ENCODE data around the gene OR13C2.
"Not testable (repeated sequence)": the region's sequence is repeated elsewhere in the genome, so short reads cannot be mapped to it uniquely, and the experiment has no call there.

Gene OR13C2, protein sequence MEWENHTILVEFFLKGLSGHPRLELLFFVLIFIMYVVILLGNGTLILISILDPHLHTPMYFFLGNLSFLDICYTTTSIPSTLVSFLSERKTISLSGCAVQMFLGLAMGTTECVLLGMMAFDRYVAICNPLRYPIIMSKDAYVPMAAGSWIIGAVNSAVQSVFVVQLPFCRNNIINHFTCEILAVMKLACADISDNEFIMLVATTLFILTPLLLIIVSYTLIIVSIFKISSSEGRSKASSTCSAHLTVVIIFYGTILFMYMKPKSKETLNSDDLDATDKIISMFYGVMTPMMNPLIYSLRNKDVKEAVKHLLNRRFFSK

DNA sequence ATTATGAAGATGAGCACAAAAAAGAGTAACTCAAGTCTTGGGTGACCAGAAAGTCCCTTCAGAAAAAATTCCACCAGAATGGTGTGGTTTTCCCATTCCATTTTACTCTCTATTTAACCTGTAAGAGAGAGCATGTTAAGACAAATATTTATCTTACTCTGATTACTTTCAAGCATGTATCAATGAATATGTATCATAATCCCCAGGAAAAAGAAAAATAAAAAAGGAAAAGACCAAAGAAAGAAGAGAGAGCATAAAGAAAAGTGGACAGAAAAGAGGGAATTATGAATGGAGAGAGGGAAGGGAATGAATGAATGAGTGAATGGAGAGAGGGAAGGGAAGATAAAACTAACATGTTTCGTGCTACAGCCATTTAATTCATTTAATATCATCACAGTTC is at the start of gene OR13C2:
Gene OR13C2 (minus strand): TSS at position 101 of the 400 bp plus-strand sequence. CDS start 0 bp downstream, at position 101.
- DNase-seq, result not testable (repeated sequence)

DNA sequence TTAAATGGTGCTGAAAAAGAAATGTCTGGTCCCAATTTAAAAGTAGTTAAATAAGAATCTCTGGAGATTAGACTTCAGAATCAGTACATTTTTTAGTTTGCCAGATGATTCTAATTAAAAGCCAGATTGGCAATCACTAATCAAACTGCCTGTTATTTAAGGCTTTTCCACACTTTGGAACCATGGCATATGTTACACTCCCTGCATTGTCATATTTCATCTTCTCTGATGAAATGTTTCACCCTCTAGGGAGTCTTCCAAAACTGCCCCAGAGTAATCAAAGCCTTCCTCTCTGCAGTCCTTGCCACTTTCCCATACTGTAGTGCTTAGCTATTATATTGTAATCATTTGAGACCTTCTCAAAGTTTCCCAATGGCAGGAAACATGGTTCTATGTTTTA is 30.0 kb upstream of the OR13C2 start:
- DNase-seq, result no peak

DNA sequence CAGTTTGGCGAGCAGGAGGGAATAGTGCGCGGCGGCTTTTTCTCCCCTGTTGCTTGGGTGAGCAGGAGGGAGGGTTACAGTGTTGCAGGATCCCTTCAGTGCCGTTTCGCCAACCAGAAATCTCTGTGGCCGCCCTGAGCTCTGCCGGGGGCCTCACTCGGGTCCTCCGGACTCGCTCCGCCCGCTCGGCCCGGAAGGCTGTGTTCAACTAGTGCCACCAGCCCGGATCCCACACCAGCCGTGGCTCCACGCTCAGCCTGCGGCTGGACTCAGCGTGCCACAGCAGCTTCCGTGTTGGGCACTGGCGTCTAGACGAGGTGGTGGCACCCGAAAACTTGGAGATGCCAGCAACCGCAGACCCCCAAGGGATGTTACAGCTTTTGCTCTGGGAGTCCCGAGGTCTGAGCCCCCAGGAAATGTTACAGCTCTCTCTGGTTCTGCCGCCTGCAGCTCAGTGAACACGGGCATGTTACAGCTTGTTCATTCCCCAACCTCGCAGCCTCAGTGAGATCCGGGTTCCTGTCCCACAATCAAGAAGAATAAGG is 28.6 kb upstream of the OR13C2 start:
- no peak for DNase-seq

DNA sequence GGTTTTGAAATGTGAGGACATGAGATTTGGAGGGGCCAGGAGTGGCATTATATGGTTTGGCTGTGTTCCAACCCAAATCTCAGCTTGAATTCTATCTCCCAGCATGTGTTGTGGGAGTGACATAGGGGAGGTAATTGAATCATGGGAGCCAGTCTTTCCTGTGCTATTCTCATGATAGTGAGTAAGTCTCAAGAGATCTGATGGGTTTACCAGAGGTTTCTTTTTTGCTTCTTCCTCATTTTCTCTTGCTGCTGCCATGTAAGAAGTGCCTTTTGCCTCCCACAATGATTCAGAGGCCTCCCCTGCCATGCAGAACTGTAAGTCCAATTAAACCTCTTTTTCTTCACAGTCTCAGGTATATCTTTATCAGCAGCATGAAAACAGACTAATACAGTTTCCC is 20.5 kb upstream of the OR13C2 start:
- DNase-seq, result not testable (repeated sequence)

DNA sequence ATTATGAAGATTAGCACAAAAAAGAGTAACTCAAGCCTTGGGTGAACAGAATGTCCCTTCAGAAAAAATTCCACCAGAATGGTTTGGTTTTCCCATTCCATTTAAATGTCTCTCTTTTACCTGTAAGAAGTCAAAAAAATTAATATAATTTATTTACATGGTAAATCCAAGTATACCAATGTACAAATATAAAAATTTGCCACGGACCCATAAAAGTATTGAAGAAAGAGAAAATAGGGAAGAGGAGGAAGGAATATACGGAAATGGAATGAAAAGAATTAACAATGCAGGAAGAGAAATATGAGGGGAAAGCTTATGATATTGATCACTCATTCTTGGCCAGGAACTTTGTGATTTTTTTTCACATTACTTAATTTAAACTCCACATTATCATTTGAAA is 12.7 kb upstream of the OR13C2 start, which contains the start of gene OR13C9:
Gene OR13C9 (minus strand): TSS at position 101 of the 400 bp plus-strand sequence. CDS start 0 bp downstream, at position 101.
- no peak for DNase-seq

DNA sequence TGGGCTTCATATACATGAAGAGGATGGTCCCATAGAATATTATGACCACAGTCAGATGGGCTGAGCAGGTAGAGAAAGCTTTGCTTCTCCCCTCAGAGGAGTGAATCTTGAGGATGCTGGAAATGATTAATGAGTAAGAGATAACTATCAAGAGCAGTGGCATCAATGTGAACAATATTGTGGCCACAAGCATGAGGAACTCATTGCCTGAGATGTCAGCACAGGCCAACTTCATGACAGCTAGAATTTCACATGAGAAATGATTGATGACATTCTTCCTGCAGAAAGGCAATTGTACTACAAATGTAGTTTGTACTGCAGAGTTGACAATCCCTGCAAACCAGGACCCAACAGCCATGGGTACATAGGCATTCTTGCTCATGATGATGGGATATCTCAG is 12.0 kb upstream of the OR13C2 start:
- DNase-seq, result no peak

DNA sequence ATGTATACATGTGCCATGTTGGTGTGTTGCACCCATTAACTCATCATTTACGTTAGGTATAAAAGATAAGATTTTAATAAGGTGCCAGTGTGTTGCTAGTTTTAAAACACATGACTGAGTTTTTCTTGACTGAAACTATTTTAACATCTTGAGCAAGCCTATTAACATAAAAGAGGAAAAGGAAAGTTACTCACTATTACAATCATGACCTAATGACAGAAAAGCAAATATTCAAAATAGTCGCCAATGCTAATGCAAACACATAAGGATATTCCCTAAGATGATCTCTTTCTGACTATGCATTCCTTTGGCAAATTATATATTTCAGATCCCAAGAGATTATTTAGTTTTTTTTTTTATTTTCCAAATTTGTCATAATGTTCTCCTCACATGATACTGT is 5.8 kb upstream of the OR13C2 start:
- DNase-seq, result no peak

DNA sequence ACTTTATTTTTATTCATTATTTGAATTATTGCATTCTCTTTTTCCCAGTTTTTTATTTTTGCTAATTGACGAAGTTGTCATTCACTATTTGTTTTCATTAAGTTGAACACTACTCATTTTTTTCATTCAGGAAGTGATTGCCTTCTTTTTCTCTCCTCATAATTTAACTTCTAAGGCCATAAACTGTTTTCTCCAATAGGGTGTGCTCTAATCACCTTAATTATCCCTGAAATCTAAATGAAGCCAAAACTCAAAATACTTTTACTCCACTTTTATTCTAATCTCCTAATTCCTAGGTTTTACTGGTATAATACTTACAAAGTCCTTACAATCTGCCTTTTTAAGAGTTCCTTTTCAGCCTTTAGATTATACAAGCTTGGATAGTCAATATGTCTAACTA is 2.9 kb upstream of the OR13C2 start:
- DNase-seq, result no peak

DNA sequence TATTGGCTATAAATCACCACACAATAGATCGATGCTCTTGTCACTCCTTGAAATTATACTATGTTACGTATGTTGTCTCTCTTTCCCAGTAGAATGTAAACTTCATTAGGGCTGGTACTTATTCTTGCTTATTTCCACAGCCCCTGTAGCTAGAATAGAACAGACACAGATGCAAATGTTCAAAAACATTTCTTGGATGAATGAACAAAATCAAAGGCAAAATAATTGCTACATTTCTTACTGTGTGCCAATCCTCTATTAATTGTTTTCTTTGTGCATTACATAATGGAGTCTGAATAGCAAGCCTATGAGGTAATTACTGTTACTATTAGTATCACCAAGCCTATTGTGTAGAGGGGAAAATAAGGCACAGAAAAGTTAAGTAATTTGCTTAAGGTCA is 725 bp upstream of the OR13C2 start:
- no peak for DNase-seq

DNA sequence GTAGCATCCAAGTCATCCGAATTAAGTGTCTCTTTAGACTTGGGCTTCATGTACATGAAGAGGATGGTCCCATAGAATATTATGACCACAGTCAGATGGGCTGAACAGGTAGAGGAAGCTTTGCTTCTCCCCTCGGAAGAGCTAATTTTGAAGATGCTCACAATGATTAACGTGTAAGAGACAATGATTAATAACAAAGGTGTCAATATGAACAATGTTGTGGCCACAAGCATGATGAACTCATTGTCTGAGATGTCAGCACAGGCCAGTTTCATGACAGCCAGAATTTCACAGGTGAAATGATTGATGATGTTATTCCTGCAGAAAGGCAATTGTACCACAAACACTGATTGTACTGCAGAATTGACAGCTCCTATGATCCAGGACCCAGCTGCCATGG is 626 bp downstream of the OR13C2 start:
- no peak for DNase-seq

DNA sequence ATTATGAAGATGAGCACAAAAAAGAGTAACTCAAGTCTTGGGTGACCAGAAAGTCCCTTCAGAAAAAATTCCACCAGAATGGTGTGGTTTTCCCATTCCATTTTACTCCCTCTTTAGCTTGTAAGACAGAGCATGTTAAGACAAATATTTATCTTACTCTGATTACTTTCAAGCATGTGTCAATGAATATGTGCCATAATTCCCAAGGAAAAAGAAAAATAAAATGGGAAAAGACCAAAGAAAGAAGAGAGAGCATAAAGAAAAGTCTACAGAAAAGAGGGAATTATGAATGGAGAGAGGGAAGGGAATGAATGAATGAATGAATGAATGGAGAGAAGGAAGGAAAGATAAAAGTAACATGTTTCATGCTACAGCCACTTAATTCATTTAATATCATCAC is 6.1 kb downstream of the OR13C2 start, which contains the start of gene OR13C5:
Gene OR13C5 (minus strand): TSS at position 101 of the 400 bp plus-strand sequence. CDS start 0 bp downstream, at position 101.
- not testable (repeated sequence) for DNase-seq

DNA sequence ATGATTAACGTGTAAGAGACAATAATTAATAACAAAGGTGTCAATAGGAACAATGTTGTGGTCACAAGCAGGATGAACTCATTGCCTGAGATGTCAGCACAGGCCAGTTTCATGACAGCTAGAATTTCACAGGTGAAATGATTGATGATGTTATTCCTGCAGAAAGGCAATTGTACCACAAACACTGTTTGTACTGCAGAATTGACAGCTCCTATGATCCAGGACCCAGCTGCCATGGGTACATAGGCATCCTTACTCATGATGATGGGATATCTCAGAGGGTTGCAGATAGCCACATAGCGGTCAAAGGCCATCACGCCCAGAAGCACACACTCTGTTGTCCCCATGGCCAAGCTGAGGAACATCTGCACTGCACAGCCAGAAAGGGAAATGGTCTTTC is 6.7 kb downstream of the OR13C2 start:
- not testable (repeated sequence) for DNase-seq

DNA sequence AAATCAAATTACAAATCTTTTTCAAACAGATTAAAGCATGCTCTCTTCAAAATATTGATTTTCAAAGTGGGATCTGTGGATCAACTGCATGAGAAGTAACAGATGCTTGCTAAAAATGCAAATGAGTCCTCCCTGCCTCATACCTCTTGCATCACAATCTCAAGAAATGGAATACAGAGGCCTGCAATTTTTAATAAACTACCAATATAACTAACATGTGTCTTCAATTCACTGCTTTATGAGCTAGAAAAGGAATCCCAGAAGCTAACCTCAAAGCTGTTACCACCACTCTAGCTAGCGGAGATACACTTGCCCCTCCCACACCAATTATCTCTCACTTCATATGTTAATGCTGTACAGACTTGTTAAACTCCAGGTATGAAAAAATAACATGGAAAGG is 15.8 kb downstream of the OR13C2 start:
- DNase-seq, result no peak

DNA sequence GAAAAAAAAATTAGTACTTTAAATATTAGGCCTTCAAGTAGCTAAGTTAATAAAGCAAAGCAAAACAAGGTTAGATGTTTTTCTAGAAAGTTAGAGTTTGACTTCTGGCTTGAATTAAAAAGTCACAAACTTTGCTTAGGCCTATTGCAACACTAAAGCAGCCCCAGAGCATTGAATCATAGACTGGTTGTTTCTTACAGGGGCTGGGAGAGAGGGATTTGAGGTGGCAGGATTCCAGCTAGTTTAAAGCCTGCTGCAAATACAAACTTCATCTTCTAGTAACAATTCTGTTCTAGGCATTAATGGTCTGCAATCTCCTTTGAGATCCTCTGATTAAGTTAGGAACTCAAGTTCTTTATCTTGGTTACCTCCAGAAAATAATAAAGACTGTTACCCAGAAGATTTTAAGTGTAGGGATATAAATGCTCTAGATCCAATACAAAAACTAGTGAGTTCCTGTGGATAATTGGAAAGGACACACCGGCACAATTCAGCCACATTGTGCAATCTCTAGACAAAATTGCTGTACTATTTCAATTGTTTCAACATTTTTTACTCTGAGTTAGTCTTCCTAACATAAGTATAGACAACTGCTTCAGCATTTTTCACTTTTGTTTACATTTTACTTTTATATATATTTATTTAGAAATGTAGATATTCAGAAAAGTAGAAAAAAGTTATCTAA is 18.8 kb downstream of the OR13C2 start:
- no peak for DNase-seq

DNA sequence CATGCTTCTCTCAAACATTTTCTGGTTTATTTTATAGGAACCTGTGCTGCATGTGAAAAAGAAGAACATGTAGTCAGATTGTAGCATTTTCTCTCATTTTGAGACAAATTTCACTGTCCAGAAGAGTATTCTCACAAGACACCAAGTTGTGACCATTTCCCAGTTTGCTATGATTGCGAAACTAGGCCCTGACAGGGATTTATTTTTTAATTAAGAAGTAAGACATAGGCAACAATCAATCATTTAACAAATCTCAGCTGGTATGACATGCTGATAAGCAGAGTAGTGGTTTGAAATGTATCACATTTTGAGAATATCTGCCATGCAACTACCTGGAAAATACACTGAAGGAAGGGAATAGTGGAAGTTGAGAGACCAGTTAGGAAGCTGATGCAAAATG is 24.9 kb downstream of the OR13C2 start:
- no peak for DNase-seq

DNA sequence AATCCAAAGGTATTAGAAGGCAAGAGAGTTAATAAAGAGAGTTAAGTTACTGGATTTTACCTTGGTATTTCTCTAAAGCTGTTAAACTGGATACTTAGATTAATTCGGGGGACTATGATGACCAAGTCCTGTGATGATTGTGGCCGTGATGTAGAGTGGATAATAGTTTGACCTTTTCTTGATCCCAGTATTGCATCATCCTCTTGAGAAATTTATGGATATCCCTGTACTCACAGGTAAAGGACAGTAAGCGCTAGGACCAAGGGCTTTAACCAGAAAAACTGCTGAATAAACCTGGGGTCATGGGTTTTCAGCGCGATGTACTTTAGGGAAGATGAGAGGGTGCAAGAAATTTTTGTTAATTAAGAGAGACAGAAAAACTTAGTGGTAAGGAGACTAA is 28.2 kb downstream of the OR13C2 start:
- DNase-seq, result no peak

DNA sequence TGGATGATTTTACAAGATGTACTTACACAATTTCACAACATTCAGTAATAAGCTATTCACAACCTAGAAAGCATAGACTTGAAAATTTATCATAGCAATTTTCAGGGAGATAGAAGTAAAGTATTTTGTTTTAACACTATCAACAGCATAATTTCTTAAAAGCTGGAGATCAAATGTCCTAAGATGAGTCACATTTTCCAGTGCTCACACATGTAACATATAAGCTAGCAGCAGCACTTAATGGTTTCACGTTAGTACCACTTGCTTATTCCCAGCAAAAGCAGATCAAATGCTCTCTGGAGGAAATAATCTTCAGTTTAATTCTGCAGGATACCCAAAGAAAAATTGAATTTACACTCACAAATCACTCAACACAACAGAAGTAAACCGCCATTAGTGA is 30.0 kb downstream of the OR13C2 start:
- no peak for DNase-seq

DNA sequence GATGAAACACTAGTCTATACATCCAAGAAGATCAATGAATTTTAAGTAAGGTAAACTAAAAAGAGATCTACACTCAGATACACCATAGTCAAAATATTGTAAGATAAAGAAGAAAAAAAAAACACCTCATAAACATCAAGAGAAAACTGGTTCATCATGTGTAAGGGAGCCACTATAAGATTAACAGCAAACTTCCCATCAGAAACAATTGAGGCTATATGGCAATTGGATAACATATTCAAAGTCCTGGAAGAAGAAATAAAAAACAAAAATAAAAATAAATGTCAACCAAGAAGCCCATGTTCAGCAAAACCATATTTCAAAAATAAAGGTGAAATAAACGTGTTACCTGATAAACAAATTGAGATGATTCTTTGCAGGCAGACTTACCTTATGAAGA is 32.8 kb downstream of the OR13C2 start:
- DNase-seq, result no peak

DNA sequence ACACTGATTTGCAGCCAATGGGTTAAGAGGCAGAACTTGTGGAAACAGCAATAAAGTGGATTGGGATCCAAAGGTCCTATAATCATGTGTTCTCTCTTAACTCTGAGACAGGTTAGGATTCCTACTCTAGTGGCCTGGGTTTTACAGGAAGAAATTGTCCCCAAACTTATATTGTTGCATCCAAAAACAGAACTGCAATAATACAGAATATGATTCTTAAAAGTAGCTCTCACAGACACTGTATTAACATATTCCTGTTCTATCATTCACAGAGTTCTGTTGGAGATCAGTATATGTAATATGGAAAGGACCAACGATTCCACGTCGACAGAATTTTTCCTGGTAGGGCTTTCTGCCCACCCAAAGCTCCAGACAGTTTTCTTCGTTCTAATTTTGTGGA is 36.6 kb downstream of the OR13C2 start, which contains the start of gene OR13C8:
Gene OR13C8 (plus strand): TSS at position 301 of the 400 bp plus-strand sequence. CDS start 0 bp downstream, at position 301.
- DNase-seq, result no peak

DNA sequence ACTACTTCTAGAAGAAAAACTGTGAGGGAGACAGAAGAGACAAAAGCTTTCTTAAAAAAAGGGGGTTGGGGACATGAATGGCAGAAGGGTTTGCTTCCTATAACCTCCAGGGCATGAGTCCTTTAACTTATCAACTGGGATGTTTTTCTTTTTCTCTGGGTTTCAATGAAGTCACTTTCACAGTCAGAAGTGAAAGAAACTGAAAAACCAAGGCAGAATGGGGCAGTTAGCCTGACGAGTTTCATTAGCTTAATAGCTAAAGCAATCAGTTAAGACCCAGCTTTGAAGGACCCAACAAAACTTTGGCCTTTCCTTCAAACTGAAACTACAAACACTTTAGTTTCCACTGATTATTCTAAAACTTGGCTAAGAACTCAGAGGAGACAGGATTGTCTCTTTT is 41.1 kb downstream of the OR13C2 start:
- DNase-seq, result no peak

DNA sequence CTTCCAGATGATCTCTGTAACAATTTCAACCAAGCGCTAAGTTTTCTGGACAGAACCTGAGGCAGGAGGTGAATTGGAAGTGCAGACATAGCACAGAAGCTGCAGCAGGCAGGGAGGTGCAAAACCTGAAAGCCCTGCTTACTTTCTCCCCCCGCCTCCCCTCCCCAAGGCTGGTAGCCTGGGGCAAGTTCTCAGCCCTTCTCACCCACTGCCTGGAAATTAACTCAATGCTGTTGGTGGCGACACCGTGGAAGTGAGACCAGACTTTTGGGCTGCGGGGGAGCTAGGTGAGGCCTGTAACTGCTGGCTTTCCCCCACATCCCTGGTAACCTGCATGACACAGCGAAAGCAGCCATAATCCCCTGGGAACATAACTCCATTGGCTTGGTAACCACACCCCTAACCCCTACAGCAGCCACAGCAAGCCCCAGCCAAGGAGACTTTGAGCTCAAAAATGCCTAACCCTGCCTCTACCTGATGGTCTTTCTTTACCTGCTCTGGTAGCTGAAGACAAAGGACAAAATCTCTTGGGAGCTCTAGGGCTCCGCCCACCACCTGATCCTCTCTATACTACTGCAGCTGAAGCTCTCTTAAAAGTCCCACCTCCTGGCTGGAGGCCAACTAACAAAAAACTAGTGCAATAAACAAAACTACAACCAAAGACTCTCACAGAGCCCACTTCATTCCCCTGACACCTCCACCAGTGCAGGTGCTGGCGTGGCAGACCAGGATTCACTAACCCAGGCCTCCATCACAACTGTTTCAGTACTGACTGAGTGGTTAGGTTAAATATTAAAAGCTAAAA is 48.4 kb downstream of the OR13C2 start:
- no peak for DNase-seq

DNA sequence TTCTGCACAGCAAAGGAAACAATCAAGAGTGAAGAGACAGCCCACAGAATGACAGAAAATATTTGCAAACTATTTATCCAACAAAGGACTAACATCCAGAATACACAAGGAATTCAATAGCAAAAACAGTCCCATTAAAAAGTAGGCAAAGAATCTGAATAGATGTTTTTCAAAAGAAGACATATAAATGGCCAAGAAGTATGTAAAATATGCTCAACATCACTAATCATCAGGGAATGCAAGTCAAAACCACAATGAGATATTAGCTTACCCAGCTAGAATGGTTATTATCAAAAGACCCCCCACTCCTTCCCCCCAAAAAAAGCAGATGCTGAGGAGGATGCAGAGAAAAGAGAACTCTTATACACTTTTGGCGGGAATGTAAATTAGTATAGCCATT is 49.9 kb downstream of the OR13C2 start:
- no peak for DNase-seq

Measured in hypothalamus (tissue), 51 donors.